Endothelial cell of umbilical vein (primary cell): Measurements from ENCODE around the gene KRTAP2-3. TPM values are rescaled to one million over a fixed set of nuclear protein-coding genes. Genes with fewer than 3 reads are reported as not detected.

Source experiments
- BruUV-seq: library from RNA; stranded (reverse); fragments of 400-500 nt; replicated peaks from 2 replicates; lab custom pipeline; 2021; lab: Mats Ljungman, UMichigan
- CTCF ChIA-PET: fragments of 300-600, 350-600 bp; sonication (Branson Sonifier 250); formaldehyde crosslinking; loops from one replicate; lab custom pipeline; 2021; ENCODE audit warnings: antibody characterized with exemption, inconsistent platforms; lab: Charles Lee
- POLR2A ChIA-PET: fragments of 300-600, 350-600 bp; sonication (Branson Sonifier 250); formaldehyde crosslinking; loops from one replicate; lab custom pipeline; 2021; ENCODE audit warnings: antibody characterized with exemption, inconsistent platforms; lab: Charles Lee
- DNase-seq: peaks from one replicate; pipeline ENCODE4 v3.0.0-alpha.2; 2011; ENCODE audit warnings: low read depth, low spot score
- FAIRE-seq: peaks from 2 replicates; lab custom pipeline; 2011; peaks lifted over from hg19 to GRCh38; lab: Jason Lieb, UNC
- H2AFZ ChIP-seq: 2 replicates; pipeline ENCODE4 v1.6.0; 2012; ENCODE audit warnings: low read depth, low read length, control low read depth, inconsistent platforms
- H3K27ac ChIP-seq: 2 replicates; pipeline ENCODE4 v1.5.1; 2011; ENCODE audit warnings: low read depth, mild to moderate bottlenecking, control low read depth, low read length, moderate library complexity; ENCODE audit not compliant: insufficient read depth
- H3K27me3 ChIP-seq, 2 experiments: 2 replicates each; pipeline versions ENCODE4 v1.6.0 to v1.6.1; 2011; ENCODE audit warnings: low read length in 2 of 2, mixed read lengths in 1 of 2; ENCODE audit not compliant: control insufficient read depth in 2 of 2, insufficient read depth in 2 of 2
- H3K36me3 ChIP-seq, 2 experiments: 2 replicates in 1 of 2; 3 replicates in 1 of 2; pipeline ENCODE4 v1.5.1; 2011; ENCODE audit warnings: low read length in 2 of 2, mild to moderate bottlenecking in 1 of 2, moderate library complexity in 1 of 2; ENCODE audit not compliant: control insufficient read depth in 2 of 2, insufficient read depth in 2 of 2; ENCODE audit errors: extremely low read depth in 1 of 2
- H3K4me1 ChIP-seq: 3 replicates; pipeline ENCODE4 v1.5.1; 2011; ENCODE audit warnings: mild to moderate bottlenecking, low read length; ENCODE audit not compliant: control insufficient read depth, insufficient read depth; ENCODE audit errors: extremely low read depth
- H3K4me2 ChIP-seq: 2 replicates; pipeline ENCODE4 v1.6.1; 2011; ENCODE audit warnings: low read length, control low read depth, mixed read lengths; ENCODE audit not compliant: insufficient read depth
- H3K4me3 ChIP-seq, 3 experiments: fragments of 200-600 bp in 1 of 3; sonication (generic), shearing (Covaris generic) in 1 of 3; replicated peaks in 1 of 3; 2 replicates each; pipeline ENCODE4 v1.5.1; 2011 to 2016; ENCODE audit warnings: control low read depth in 3 of 3, low read length in 3 of 3, mild to moderate bottlenecking in 2 of 3, inconsistent platforms in 1 of 3, low read depth in 1 of 3, moderate library complexity in 1 of 3; ENCODE audit not compliant: insufficient read depth in 1 of 3
- H3K79me2 ChIP-seq: 2 replicates; pipeline ENCODE4 v1.6.0; 2012; ENCODE audit warnings: low read length, inconsistent platforms; ENCODE audit not compliant: control insufficient read depth, insufficient read depth
- H3K9ac ChIP-seq: replicated peaks from 2 replicates; pipeline ENCODE3; 2011; ENCODE audit warnings: low read length, control low read depth; ENCODE audit not compliant: insufficient read depth; ENCODE audit errors: extremely low read depth
- H3K9me1 ChIP-seq: replicated peaks from 3 replicates; pipeline ENCODE4 v1.6.0; 2011; ENCODE audit warnings: mild to moderate bottlenecking, low read length; ENCODE audit not compliant: control insufficient read depth, insufficient read depth; ENCODE audit errors: extremely low read depth
- H3K9me3 ChIP-seq: replicated peaks from 2 replicates; pipeline ENCODE4 v1.5.1; 2012; ENCODE audit warnings: low read length, inconsistent platforms; ENCODE audit not compliant: control insufficient read depth, insufficient read depth
- H4K20me1 ChIP-seq: replicated peaks from 2 replicates; pipeline ENCODE3; 2011; ENCODE audit warnings: mild to moderate bottlenecking, low read length; ENCODE audit not compliant: control insufficient read depth, insufficient read depth; ENCODE audit errors: extremely low read depth
- FOS ChIP-seq: IDR thresholded peaks from 2 replicates; pipeline ENCODE4 v1.6.1; 2011; ENCODE audit warnings: mild to moderate bottlenecking, low read length, moderate library complexity, borderline replicate concordance; ENCODE audit not compliant: insufficient read depth
- JUN ChIP-seq: IDR thresholded peaks from 2 replicates; pipeline ENCODE4 v1.6.1; 2011; ENCODE audit warnings: borderline replicate concordance, low read depth; ENCODE audit not compliant: insufficient read length, insufficient read depth
- MAX ChIP-seq: IDR thresholded peaks from 2 replicates; pipeline ENCODE4 v1.6.1; 2011; ENCODE audit not compliant: insufficient read depth, insufficient read length
- POLR2A ChIP-seq: IDR thresholded peaks from 2 replicates; pipeline ENCODE4 v1.6.1; 2012; ENCODE audit warnings: low read depth, mild to moderate bottlenecking, control low read depth, low read length
- POLR2AphosphoS5 ChIP-seq: IDR thresholded peaks from 2 replicates; pipeline ENCODE4 v1.6.1; 2012; ENCODE audit warnings: low read depth, mild to moderate bottlenecking, control low read depth, low read length, moderate library complexity; ENCODE audit not compliant: insufficient read depth
- dilution Hi-C: fragments of 300-500 bp; cut with MboI; formaldehyde crosslinking; loops from one replicate; pipeline ENCODE4 v1.15.0; 2019; ENCODE audit warnings: low sequenced_read_pairs; ENCODE audit not compliant: extremely low pct_ligation_motif_present
- intact Hi-C: fragments of 100-400 bp; cut with micrococcal nuclease; formaldehyde crosslinking; loops from one replicate; pipeline ENCODE4 v1.10.0; 2022
- polyA plus RNA-seq, 4 experiments: library from polyadenylated mRNA; depleted of rRNA in 3 of 4; stranded (reverse) in 3 of 4; unstranded in 1 of 4; fragments of >200 nt; gene quantifications; 2 replicates each; pipeline versions ENCODE4 v1.2.1 to v1.2.3, GENCODE V29; 2011 to 2012; ENCODE audit warnings: missing spikeins in 1 of 4
- total RNA-seq: library from RNA; stranded (reverse); gene quantifications from 2 replicates; pipeline ENCODE4 v1.2.3, GENCODE V29; 2021

The KRTAP2-3 gene
- total and polyA plus RNA-seq, 2 donors (not counting 3 experiments of a cell fraction or from before 2014, with no cell fraction given) = not detected

- Histone ChIP-seq H2AFZ (no peak overlapping the region), H3K79me2 (no peaks in the 10 kb centered on the region), H4K20me1 (no peaks in the 10 kb centered on the region), H3K4me2 (no peak overlapping the region), H3K4me1 (no peaks in the 10 kb centered on the region), H3K9me1 (no peaks in the 10 kb centered on the region), H3K9me3 (no peaks in the 10 kb centered on the region), H3K27ac (no peak overlapping the region), H3K27me3 (peaks cover 6 to 10% of the 10 kb centered on the region in 2 experiments), H3K36me3 (no peaks in the 10 kb centered on the region), H3K4me3 (no peak overlapping the region), H3K9ac (no peak overlapping the region)
- TF ChIP-seq MAX = no peak
- dilution Hi-C loops = no loop called here
- no peak for DNase-seq
- CTCF ChIA-PET = no interaction called here
- POLR2A ChIA-PET = no interaction called here
- intact Hi-C loops = no loop called here
- BruUV-seq = no TSS peak
- FAIRE-seq = no peak
Measured at GRCh38 chr17:41064301-41064700, 4.4 kb upstream of the KRTAP2-3 start.

- ChIA-PET POLR2A (no interaction called here), CTCF (no interaction called here)
- FAIRE-seq (no peak), DNase-seq (no peak)
- Histone ChIP-seq H3K27ac (no peak overlapping the region), H3K4me1 (no peaks in the 10 kb centered on the region), H3K9ac (no peak overlapping the region), H3K9me3 (no peaks in the 10 kb centered on the region), H3K4me3 (no peak overlapping the region), H3K9me1 (no peaks in the 10 kb centered on the region), H2AFZ (no peak overlapping the region), H3K4me2 (no peak overlapping the region), H3K27me3 (peaks cover 6 to 12% of the 10 kb centered on the region in 2 experiments), H4K20me1 (no peaks in the 10 kb centered on the region), H3K79me2 (no peaks in the 10 kb centered on the region), H3K36me3 (no peaks in the 10 kb centered on the region)
- BruUV-seq = no TSS peak
- intact Hi-C loops = no loop called here
- TF ChIP-seq JUN (no peak), POLR2A (no peak), FOS (no peak), POLR2AphosphoS5 (no peak)
- dilution Hi-C loops = no loop called here
Measured at GRCh38 chr17:41063449-41063848, 3.5 kb upstream of the KRTAP2-3 start.
